Activated CD4-positive, alpha-beta T cell treated with anti-CD3 and anti-CD28 coated beads for 36 hours (primary cell): ENCODE results near the gene S100A3. TPM values are rescaled to one million over a fixed set of nuclear protein-coding genes. Genes with fewer than 3 reads are reported as not detected.
"Not testable (repeated sequence)": the region's sequence is repeated elsewhere in the genome, so short reads cannot be mapped to it uniquely, and the experiment has no call there.

Experiments
- ATAC-seq: fragments of 200-7000 bp; cut with Tn5 transposase; one replicate; pipeline ENCODE4 v1.10.0; 2021; ENCODE audit warnings: mild to moderate bottlenecking, moderate library complexity
- CTCF ChIA-PET: fragments of 350-600 bp; sonication (Branson Sonifier 250); formaldehyde crosslinking; loops from one replicate; lab custom pipeline; 2021; ENCODE audit warnings: antibody characterized with exemption; lab: Charles Lee
- POLR2A ChIA-PET: fragments of 350-600 bp; sonication (Branson Sonifier 250); formaldehyde crosslinking; loops from one replicate; lab custom pipeline; 2021; ENCODE audit warnings: antibody characterized with exemption, inconsistent platforms; lab: Charles Lee
- DNase-seq: peaks from one replicate; pipeline ENCODE4 v3.0.0-alpha.2; 2020
- H3K27ac Mint-ChIP-seq: one replicate; pipeline ENCODE4 v1.8.0; 2021; ENCODE audit warnings: mixed read lengths
- H3K27me3 Mint-ChIP-seq: one replicate; pipeline ENCODE4 v1.8.0; 2021; ENCODE audit warnings: mixed read lengths
- H3K36me3 Mint-ChIP-seq: one replicate; pipeline ENCODE4 v1.8.0; 2021; ENCODE audit warnings: low read depth, mixed read lengths
- H3K4me1 Mint-ChIP-seq: one replicate; pipeline ENCODE4 v1.8.0; 2021; ENCODE audit warnings: mixed read lengths
- H3K4me3 Mint-ChIP-seq: one replicate; pipeline ENCODE4 v1.8.0; 2021; ENCODE audit warnings: mild to moderate bottlenecking, moderate library complexity, mixed read lengths
- H3K9me3 Mint-ChIP-seq: one replicate; pipeline ENCODE4 v1.8.0; 2021; ENCODE audit warnings: low read depth, mixed read lengths
- intact Hi-C, 2 experiments: fragments of 100-400 bp; cut with DNase I in 1 of 2; cut with micrococcal nuclease in 1 of 2; formaldehyde crosslinking; loops; one replicate each; pipeline versions ENCODE4 v1.14.2 to v1.15.1; 2022 to 2024; cut with DNase I, micrococcal nuclease
- total RNA-seq, 2 experiments: library from RNA; stranded (reverse); gene quantifications; one replicate each; pipeline ENCODE4 v1.2.3, GENCODE V29; 2021

S100A3 gene
- total RNA-seq, 2 experiments from 2014 or later, result not detected

GRCh38 chr1:153583514-153583913 is 34.5 kb upstream of the S100A3 start:
- DNase-seq, intact Hi-C loops, CTCF ChIA-PET, ATAC-seq, H3K4me3 Mint-ChIP-seq, H3K27ac Mint-ChIP-seq, POLR2A ChIA-PET, H3K4me1 Mint-ChIP-seq, H3K9me3 Mint-ChIP-seq, H3K36me3 Mint-ChIP-seq: not testable (repeated sequence)
- H3K27me3 Mint-ChIP-seq, result peaks cover 18% of the 10 kb centered on the region

DNA sequence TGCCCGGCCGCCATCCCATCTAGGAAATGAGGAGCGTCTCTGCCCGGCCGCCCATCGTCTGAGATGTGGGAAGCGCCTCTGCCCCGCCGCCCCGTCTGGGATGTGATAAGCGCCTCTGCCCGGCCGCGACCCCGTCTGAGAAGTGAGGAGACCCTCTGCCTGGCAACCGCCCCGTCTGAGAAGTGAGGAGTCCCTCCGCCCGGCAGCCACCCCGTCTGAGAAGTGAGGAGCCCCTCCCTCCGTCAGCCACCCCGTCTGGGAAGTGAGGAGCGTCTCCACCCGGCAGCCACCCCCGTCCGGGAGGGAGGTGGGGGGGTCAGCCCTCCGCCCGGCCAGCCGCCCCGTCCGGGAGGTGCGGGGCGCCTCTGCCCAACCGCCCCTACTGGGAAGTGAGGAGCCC is 33.8 kb upstream of the S100A3 start:
- CTCF ChIA-PET, result interaction anchor here (1.0 kb wide), 1 partner anchor 89 kb away, joined by 3 read pairs; no protein-coding TSS in a partner anchor

GRCh38 chr1:153578936-153579335 is 29.9 kb upstream of the S100A3 start:
- POLR2A ChIA-PET, result no interaction called here

More for the DNA sequence above, 33.8 kb upstream of the S100A3 start:
- H3K9me3 Mint-ChIP-seq, POLR2A ChIA-PET, intact Hi-C loops, H3K4me1 Mint-ChIP-seq, DNase-seq, ATAC-seq, H3K27ac Mint-ChIP-seq, H3K36me3 Mint-ChIP-seq, H3K4me3 Mint-ChIP-seq: not testable (repeated sequence)
- H3K27me3 Mint-ChIP-seq, result peaks cover 25% of the 10 kb centered on the region

GRCh38 chr1:153578490-153578889 is 29.4 kb upstream of the S100A3 start:
- DNase-seq, result no peak
- H3K4me3 Mint-ChIP-seq, result no peak overlapping the region
- no peaks in the 10 kb centered on the region for H3K9me3 Mint-ChIP-seq
- H3K27ac Mint-ChIP-seq, result no peak overlapping the region
- peaks cover 20% of the 10 kb centered on the region for H3K27me3 Mint-ChIP-seq
- H3K4me1 Mint-ChIP-seq, result peaks cover under 1% of the 10 kb centered on the region
- ATAC-seq, result no peak
- no peaks in the 10 kb centered on the region for H3K36me3 Mint-ChIP-seq
- POLR2A ChIA-PET, result no interaction called here
- CTCF ChIA-PET, result interaction anchor here (1.2 to 2.2 kb wide), 3 partner anchors 36 to 45 kb away, joined by 4 to 8 read pairs (median 4); no protein-coding TSS in a partner anchor
- intact Hi-C loops, result loop anchor here in 1 of 2 experiments (10.0 kb wide), 1 partner anchor 386 kb away; the partner anchor contains the start of genes CREB3L4 and SLC39A1

More at GRCh38 chr1:153578936-153579335, 29.9 kb upstream of the S100A3 start:
- Mint-ChIP-seq H3K4me3 (no peak overlapping the region), H3K27ac (no peak overlapping the region), H3K36me3 (no peaks in the 10 kb centered on the region), H3K27me3 (peaks cover 20% of the 10 kb centered on the region), H3K9me3 (no peaks in the 10 kb centered on the region), H3K4me1 (no peaks in the 10 kb centered on the region)
- ATAC-seq (no peak), DNase-seq (no peak)
- intact Hi-C loops, result loop anchor here in 1 of 2 experiments (10.0 kb wide), 1 partner anchor 386 kb away; the partner anchor contains the start of genes CREB3L4 and SLC39A1
- CTCF ChIA-PET, result interaction anchor here (2.2 kb wide), 1 partner anchor 39 kb away, joined by 8 read pairs; no protein-coding TSS in a partner anchor

GRCh38 chr1:153577624-153578051 is 28.6 kb upstream of the S100A3 start:
- ATAC-seq, result no peak
- Mint-ChIP-seq H3K9me3 (no peaks in the 10 kb centered on the region), H3K4me1 (peaks cover 9% of the 10 kb centered on the region), H3K27me3 (peaks cover 20% of the 10 kb centered on the region), H3K27ac (no peak overlapping the region), H3K4me3 (no peak overlapping the region), H3K36me3 (no peaks in the 10 kb centered on the region)
- intact Hi-C loops, result loop anchor here in 1 of 2 experiments (10.0 kb wide), 1 partner anchor 387 kb away; the partner anchor contains the start of genes CREB3L4 and SLC39A1
- DNase-seq, result no peak
- POLR2A ChIA-PET, result no interaction called here
- CTCF ChIA-PET, result interaction anchor here (0.6 to 2.2 kb wide), 9 partner anchors 8 to 406 kb away, joined by 3 to 8 read pairs (median 3); partner anchors contain the start of genes CHTOP and S100A14

- Mint-ChIP-seq H3K9me3 (no peaks in the 10 kb centered on the region), H3K36me3 (no peaks in the 10 kb centered on the region), H3K4me3 (no peak overlapping the region), H3K27me3 (peaks cover 20% of the 10 kb centered on the region), H3K4me1 (peaks cover 14% of the 10 kb centered on the region), H3K27ac (no peak overlapping the region)
- ChIA-PET POLR2A (interaction anchor here (1.1 kb wide), 1 partner anchor 11 kb away, joined by 3 read pairs; no protein-coding TSS in a partner anchor), CTCF (interaction anchor here (0.6 to 2.2 kb wide), 8 partner anchors 9 to 407 kb away, joined by 3 to 8 read pairs (median 3); partner anchors contain the start of gene CHTOP)
- no peak for DNase-seq
- ATAC-seq, result no peak
- intact Hi-C loops, result loop anchor here in 1 of 2 experiments (10.0 kb wide), 1 partner anchor 388 kb away; the partner anchor contains the start of genes CREB3L4 and SLC39A1
These were observed 28.1 kb upstream of the S100A3 start for GRCh38 chr1:153577138-153577537.

GRCh38 chr1:153575497-153575896 is 26.4 kb upstream of the S100A3 start:
- Mint-ChIP-seq H3K4me1 (peaks cover 26% of the 10 kb centered on the region), H3K27me3 (peaks cover 20% of the 10 kb centered on the region)
- CTCF ChIA-PET, H3K4me3 Mint-ChIP-seq, H3K27ac Mint-ChIP-seq, DNase-seq, H3K36me3 Mint-ChIP-seq, ATAC-seq, H3K9me3 Mint-ChIP-seq: not testable (repeated sequence)
- intact Hi-C loops, result loop anchor here in 1 of 2 experiments (10.0 kb wide), 1 partner anchor 389 kb away; the partner anchor contains the start of genes CREB3L4 and SLC39A1
- POLR2A ChIA-PET, result interaction anchor here (0.9 kb wide), 1 partner anchor 8 kb away, joined by 3 read pairs; no protein-coding TSS in a partner anchor

- POLR2A ChIA-PET, H3K27ac Mint-ChIP-seq, H3K36me3 Mint-ChIP-seq, CTCF ChIA-PET, H3K9me3 Mint-ChIP-seq, DNase-seq, ATAC-seq, H3K4me3 Mint-ChIP-seq: not testable (repeated sequence)
- Mint-ChIP-seq H3K4me1 (peaks cover 27% of the 10 kb centered on the region), H3K27me3 (peaks cover 20% of the 10 kb centered on the region)
- intact Hi-C loops, result loop anchor here in 1 of 2 experiments (10.0 kb wide), 1 partner anchor 390 kb away; the partner anchor contains the start of genes CREB3L4 and SLC39A1
These were observed 26.0 kb upstream of the S100A3 start for GRCh38 chr1:153575081-153575491.

- intact Hi-C loops, result loop anchor here (1.0 to 10.0 kb wide), 3 partner anchors 24 to 391 kb away; partner anchors contain the start of genes CREB3L4 (in 1 of the 2), ILF2 (in 1 of the 2) and SLC39A1 (in 1 of the 2)
- Mint-ChIP-seq H3K27me3 (peaks cover 9% of the 10 kb centered on the region), H3K36me3 (no peaks in the 10 kb centered on the region), H3K9me3 (no peaks in the 10 kb centered on the region), H3K4me1 (peaks cover 40% of the 10 kb centered on the region), H3K27ac (peak overlapping the region; percentile 83), H3K4me3 (no peak overlapping the region)
- POLR2A ChIA-PET, result interaction anchor here (1.2 to 1.4 kb wide), 4 partner anchors 28 to 61 kb away, joined by 3 to 10 read pairs (median 7); partner anchors contain the start of genes CHTOP and S100A4
- DNase-seq (no peak), ATAC-seq (no peak)
- CTCF ChIA-PET, result interaction anchor here (0.8 to 6.3 kb wide), 14 partner anchors 8 to 312 kb away, joined by 3 to 97 read pairs (median 7); partner anchors contain the start of genes CHTOP, ILF2, S100A13 and S100A4
These were observed 24.3 kb upstream of the S100A3 start for GRCh38 chr1:153573351-153573750.

GRCh38 chr1:153572569-153573015 is 23.5 kb upstream of the S100A3 start:
- Mint-ChIP-seq H3K4me3 (no peak overlapping the region), H3K36me3 (no peaks in the 10 kb centered on the region), H3K9me3 (no peaks in the 10 kb centered on the region), H3K27ac (peak overlapping the region; percentile 83), H3K4me1 (peaks cover 48% of the 10 kb centered on the region), H3K27me3 (peaks cover 2% of the 10 kb centered on the region)
- intact Hi-C loops, result loop anchor here (1.0 to 10.0 kb wide), 10 partner anchors 25 to 700 kb away; partner anchors contain the start of genes CHTOP (in 2 of the 2), CREB3L4 (in 1 of the 2), HAX1 (in 1 of the 2) and ILF2 (in 1 of the 2)
- POLR2A ChIA-PET, result interaction anchor here (1.2 to 1.4 kb wide), 4 partner anchors 28 to 61 kb away, joined by 3 to 10 read pairs (median 7); partner anchors contain the start of genes CHTOP and S100A4
- ATAC-seq (peak; percentile 82), DNase-seq (peak; percentile 85)
- CTCF ChIA-PET, result interaction anchor here (0.5 to 6.3 kb wide), 22 partner anchors 9 to 626 kb away, joined by 3 to 97 read pairs (median 4); partner anchors contain the start of genes CHTOP, ILF2, S100A13 and S100A4
